SK-N-SH (cell line): ENCODE measurements around the gene PPAT.

Experiments used
- GABPA ChIP-seq: IDR thresholded peaks from 2 replicates; pipeline ENCODE4 v1.4.0; 2012; ENCODE audit warnings: low read depth, mild to moderate bottlenecking
- GATA2 ChIP-seq: sonication (generic); formaldehyde crosslinking; IDR thresholded peaks from 2 replicates; pipeline ENCODE4 v1.5.0; 2020; ENCODE audit warnings: mild to moderate bottlenecking, missing genetic modification reagents
- TF ChIP-seq, protein P1 (sequence below): fragments of 200-600 bp; sonication (generic); IDR thresholded peaks from 2 replicates; pipeline ENCODE4 v1.6.1; 2017; ENCODE audit warnings: antibody characterized with exemption, mild to moderate bottlenecking, moderate library complexity
- TF ChIP-seq, protein P2 (sequence below): IDR thresholded peaks from 2 replicates; pipeline ENCODE4 v1.6.1; 2012; ENCODE audit warnings: mild to moderate bottlenecking, low read depth, low read length, moderate library complexity
- TF ChIP-seq, protein P3 (sequence below): fragments of 150-350 bp; IDR thresholded peaks from 2 replicates; pipeline ENCODE4 v1.6.1; 2016; ENCODE audit warnings: mild to moderate bottlenecking, low read depth, low read length

DNA sequence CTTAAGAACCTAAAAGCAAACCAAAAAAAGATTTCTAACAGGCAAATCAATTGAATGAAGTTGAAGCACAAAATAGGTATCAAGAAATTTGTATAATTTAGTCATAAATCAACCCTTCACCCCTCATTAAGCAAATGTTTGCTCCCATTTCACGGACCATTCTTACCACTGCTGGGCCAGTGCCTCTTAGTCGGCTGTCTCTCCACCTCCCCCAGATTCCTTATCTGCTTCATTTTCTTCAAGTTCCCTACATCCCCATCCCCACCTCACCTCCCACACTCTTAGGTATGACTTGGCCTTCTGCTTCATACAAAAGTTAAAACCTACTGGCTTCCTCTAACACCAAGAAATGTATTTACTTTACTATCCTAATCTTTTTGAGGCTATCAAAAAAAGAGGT is 60.0 kb downstream of the PPAT start:
- TF ChIP-seq, protein P1, sequence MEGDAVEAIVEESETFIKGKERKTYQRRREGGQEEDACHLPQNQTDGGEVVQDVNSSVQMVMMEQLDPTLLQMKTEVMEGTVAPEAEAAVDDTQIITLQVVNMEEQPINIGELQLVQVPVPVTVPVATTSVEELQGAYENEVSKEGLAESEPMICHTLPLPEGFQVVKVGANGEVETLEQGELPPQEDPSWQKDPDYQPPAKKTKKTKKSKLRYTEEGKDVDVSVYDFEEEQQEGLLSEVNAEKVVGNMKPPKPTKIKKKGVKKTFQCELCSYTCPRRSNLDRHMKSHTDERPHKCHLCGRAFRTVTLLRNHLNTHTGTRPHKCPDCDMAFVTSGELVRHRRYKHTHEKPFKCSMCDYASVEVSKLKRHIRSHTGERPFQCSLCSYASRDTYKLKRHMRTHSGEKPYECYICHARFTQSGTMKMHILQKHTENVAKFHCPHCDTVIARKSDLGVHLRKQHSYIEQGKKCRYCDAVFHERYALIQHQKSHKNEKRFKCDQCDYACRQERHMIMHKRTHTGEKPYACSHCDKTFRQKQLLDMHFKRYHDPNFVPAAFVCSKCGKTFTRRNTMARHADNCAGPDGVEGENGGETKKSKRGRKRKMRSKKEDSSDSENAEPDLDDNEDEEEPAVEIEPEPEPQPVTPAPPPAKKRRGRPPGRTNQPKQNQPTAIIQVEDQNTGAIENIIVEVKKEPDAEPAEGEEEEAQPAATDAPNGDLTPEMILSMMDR, result no peak
- TF ChIP-seq GATA2, result no peak
- TF ChIP-seq, protein P2, sequence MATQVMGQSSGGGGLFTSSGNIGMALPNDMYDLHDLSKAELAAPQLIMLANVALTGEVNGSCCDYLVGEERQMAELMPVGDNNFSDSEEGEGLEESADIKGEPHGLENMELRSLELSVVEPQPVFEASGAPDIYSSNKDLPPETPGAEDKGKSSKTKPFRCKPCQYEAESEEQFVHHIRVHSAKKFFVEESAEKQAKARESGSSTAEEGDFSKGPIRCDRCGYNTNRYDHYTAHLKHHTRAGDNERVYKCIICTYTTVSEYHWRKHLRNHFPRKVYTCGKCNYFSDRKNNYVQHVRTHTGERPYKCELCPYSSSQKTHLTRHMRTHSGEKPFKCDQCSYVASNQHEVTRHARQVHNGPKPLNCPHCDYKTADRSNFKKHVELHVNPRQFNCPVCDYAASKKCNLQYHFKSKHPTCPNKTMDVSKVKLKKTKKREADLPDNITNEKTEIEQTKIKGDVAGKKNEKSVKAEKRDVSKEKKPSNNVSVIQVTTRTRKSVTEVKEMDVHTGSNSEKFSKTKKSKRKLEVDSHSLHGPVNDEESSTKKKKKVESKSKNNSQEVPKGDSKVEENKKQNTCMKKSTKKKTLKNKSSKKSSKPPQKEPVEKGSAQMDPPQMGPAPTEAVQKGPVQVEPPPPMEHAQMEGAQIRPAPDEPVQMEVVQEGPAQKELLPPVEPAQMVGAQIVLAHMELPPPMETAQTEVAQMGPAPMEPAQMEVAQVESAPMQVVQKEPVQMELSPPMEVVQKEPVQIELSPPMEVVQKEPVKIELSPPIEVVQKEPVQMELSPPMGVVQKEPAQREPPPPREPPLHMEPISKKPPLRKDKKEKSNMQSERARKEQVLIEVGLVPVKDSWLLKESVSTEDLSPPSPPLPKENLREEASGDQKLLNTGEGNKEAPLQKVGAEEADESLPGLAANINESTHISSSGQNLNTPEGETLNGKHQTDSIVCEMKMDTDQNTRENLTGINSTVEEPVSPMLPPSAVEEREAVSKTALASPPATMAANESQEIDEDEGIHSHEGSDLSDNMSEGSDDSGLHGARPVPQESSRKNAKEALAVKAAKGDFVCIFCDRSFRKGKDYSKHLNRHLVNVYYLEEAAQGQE, result no peak
- TF ChIP-seq, protein P3, sequence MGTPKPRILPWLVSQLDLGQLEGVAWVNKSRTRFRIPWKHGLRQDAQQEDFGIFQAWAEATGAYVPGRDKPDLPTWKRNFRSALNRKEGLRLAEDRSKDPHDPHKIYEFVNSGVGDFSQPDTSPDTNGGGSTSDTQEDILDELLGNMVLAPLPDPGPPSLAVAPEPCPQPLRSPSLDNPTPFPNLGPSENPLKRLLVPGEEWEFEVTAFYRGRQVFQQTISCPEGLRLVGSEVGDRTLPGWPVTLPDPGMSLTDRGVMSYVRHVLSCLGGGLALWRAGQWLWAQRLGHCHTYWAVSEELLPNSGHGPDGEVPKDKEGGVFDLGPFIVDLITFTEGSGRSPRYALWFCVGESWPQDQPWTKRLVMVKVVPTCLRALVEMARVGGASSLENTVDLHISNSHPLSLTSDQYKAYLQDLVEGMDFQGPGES, result no peak
- TF ChIP-seq GABPA, result no peak
